NCI-H748 (cell line): Measurements from ENCODE around the gene MTIF2.
"Not testable (repeated sequence)": the region's sequence is repeated elsewhere in the genome, so short reads cannot be mapped to it uniquely, and the experiment has no call there.

Source experiments
- DNase-seq: peaks from one replicate; lab custom pipeline; 2025; ENCODE audit not compliant: unreplicated experiment; lab: John Stamatoyannopoulos, UW

Gene MTIF2

GRCh38 chr2:55245411-55245810 lies 23.6 kb downstream of the MTIF2 start:
- no peak for DNase-seq

- no peak for DNase-seq
Observed at GRCh38 chr2:55242617-55243016, 26.4 kb downstream of the MTIF2 start.

- not testable (repeated sequence) for DNase-seq
Observed at GRCh38 chr2:55241582-55241981, 27.4 kb downstream of the MTIF2 start.

GRCh38 chr2:55239656-55240222 lies 29.3 kb downstream of the MTIF2 start:
- DNase-seq, result peak; percentile 39

GRCh38 chr2:55236992-55237543 lies 32.0 kb downstream of the MTIF2 start:
- DNase-seq, result no peak

- no peak for DNase-seq
Observed at GRCh38 chr2:55235724-55236538, 33.1 kb downstream of the MTIF2 start.

GRCh38 chr2:55233658-55233940 lies 35.4 kb downstream of the MTIF2 start:
- DNase-seq, result no peak

- peak; percentile 30 for DNase-seq
Observed at GRCh38 chr2:55232863-55233657, 36.0 kb downstream of the MTIF2 start.

- peak; percentile 97 for DNase-seq
Observed at GRCh38 chr2:55232084-55232862, 36.8 kb downstream of the MTIF2 start, which contains the start of the genes CLHC1 and RPS27A. Gene CLHC1 (minus strand): TSS chr2:55232293. CDS start chr2:55222411, 9,882 bp downstream. Gene RPS27A (plus strand): TSS chr2:55232688. CDS start chr2:55232825, 137 bp downstream.

GRCh38 chr2:55231546-55232083 lies 37.4 kb downstream of the MTIF2 start:
- no peak for DNase-seq

GRCh38 chr2:55230551-55230950 lies 38.5 kb downstream of the MTIF2 start:
- DNase-seq, result no peak

- DNase-seq, result no peak
Observed at GRCh38 chr2:55229221-55229620, 39.8 kb downstream of the MTIF2 start.

GRCh38 chr2:55228226-55228563 lies 40.8 kb downstream of the MTIF2 start:
- DNase-seq, result no peak

GRCh38 chr2:55227437-55228225 lies 41.4 kb downstream of the MTIF2 start:
- DNase-seq, result not testable (repeated sequence)

GRCh38 chr2:55225481-55226020 lies 43.5 kb downstream of the MTIF2 start:
- no peak for DNase-seq

GRCh38 chr2:55224761-55225261 lies 44.2 kb downstream of the MTIF2 start:
- no peak for DNase-seq

GRCh38 chr2:55223958-55224760 lies 44.9 kb downstream of the MTIF2 start:
- DNase-seq, result peak; percentile 6

- no peak for DNase-seq
Observed at GRCh38 chr2:55213822-55214221, 55.2 kb downstream of the MTIF2 start.
